ENCODE results near the gene RAP1GDS1. TPM values are rescaled to one million over a fixed set of nuclear protein-coding genes. Genes with fewer than 3 reads are reported as not detected.
"Not testable (repeated sequence)": the region's sequence is repeated elsewhere in the genome, so short reads cannot be mapped to it uniquely, and the experiment has no call there.

Gene RAP1GDS1
- total RNA-seq, 3 donors from 2014 or later (not counting 1 experiment from before 2014, with no cell fraction given), result 58.5 to 60.0 (median 59.7) TPM

DNA sequence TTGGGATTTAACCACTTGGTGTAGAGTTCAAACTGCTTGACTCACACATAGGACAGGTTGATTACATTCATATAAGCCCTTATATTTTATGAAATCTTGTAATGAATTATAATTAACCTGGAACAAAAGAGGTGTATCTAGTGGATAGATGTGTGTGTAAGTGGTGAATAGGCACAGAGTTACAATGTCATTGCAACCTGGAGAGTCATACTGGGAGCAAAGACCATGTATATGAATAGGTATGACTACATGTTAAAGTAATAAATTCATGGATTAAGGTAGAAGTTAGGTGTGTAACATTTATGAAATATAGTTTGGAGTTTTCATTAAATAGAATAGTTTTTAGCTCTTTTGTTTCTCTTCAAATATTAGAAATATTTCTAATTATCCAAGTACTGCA lies 26.1 kb downstream of the RAP1GDS1 start:
- no peak overlapping the region for H3K27ac Mint-ChIP-seq
- Histone ChIP-seq H3K4me3 (ENCODE audit: low read length) (no peak overlapping the region), H3K9me3 (ENCODE audit: control insufficient read depth, insufficient read depth, low read length) (no peaks in the 10 kb centered on the region), H3K36me3 (ENCODE audit: control insufficient read depth, insufficient read depth, low read length) (no peaks in the 10 kb centered on the region), H3K27me3 (ENCODE audit: control insufficient read depth, insufficient read depth, low read length) (no peaks in the 10 kb centered on the region), H3K4me1 (ENCODE audit: control insufficient read depth, insufficient read depth, low read length) (peaks cover 2% of the 10 kb centered on the region), H3K27ac (ENCODE audit: low read length) (no peak overlapping the region)
- DNase-seq (no peak), ATAC-seq (no peak)
- H3K4me3 Mint-ChIP-seq, result no peak overlapping the region
- intact Hi-C loops (cut with micrococcal nuclease), result no loop called here
- peaks cover 54 to 58% of the 10 kb centered on the region in 2 donors for H3K4me1 Mint-ChIP-seq
- H3K27me3 Mint-ChIP-seq (ENCODE audit: low read depth in 2 of 2), result no peaks in the 10 kb centered on the region
- H3K9me3 Mint-ChIP-seq, result no peaks in the 10 kb centered on the region
- no peaks in the 10 kb centered on the region for H3K36me3 Mint-ChIP-seq
- TF ChIP-seq, protein P1, sequence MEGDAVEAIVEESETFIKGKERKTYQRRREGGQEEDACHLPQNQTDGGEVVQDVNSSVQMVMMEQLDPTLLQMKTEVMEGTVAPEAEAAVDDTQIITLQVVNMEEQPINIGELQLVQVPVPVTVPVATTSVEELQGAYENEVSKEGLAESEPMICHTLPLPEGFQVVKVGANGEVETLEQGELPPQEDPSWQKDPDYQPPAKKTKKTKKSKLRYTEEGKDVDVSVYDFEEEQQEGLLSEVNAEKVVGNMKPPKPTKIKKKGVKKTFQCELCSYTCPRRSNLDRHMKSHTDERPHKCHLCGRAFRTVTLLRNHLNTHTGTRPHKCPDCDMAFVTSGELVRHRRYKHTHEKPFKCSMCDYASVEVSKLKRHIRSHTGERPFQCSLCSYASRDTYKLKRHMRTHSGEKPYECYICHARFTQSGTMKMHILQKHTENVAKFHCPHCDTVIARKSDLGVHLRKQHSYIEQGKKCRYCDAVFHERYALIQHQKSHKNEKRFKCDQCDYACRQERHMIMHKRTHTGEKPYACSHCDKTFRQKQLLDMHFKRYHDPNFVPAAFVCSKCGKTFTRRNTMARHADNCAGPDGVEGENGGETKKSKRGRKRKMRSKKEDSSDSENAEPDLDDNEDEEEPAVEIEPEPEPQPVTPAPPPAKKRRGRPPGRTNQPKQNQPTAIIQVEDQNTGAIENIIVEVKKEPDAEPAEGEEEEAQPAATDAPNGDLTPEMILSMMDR (IDR thresholded peaks at IDR 0.05), result no peak

GRCh38 chr4:98288671-98289070 lies 27.5 kb downstream of the RAP1GDS1 start:
- H3K27ac ChIP-seq (ENCODE audit: low read length); H3K36me3 ChIP-seq (ENCODE audit: control insufficient read depth, insufficient read depth, low read length); DNase-seq; H3K27me3 Mint-ChIP-seq (ENCODE audit: low read depth in 2 of 2); H3K4me3 ChIP-seq (ENCODE audit: low read length); H3K9me3 Mint-ChIP-seq; H3K9me3 ChIP-seq (ENCODE audit: control insufficient read depth, insufficient read depth, low read length); H3K4me1 ChIP-seq (ENCODE audit: control insufficient read depth, insufficient read depth, low read length); ATAC-seq; intact Hi-C loops (cut with micrococcal nuclease); H3K27me3 ChIP-seq (ENCODE audit: control insufficient read depth, insufficient read depth, low read length); H3K36me3 Mint-ChIP-seq: not testable (repeated sequence)
- 0% methylated on average over 3 of the region's 3 CpGs for WGBS (ENCODE audit: insufficient coverage)
- Mint-ChIP-seq H3K27ac (peak overlapping the region; percentile 17 to 82), H3K4me3 (peak overlapping the region; percentile 38), H3K4me1 (peaks cover 48 to 51% of the 10 kb centered on the region in 2 donors)

GRCh38 chr4:98289375-98289774 lies 28.2 kb downstream of the RAP1GDS1 start:
- TF ChIP-seq, protein P1 (IDR thresholded peaks at IDR 0.05), result no peak
- WGBS (ENCODE audit: insufficient coverage), result no CpG with 5 or more reads among the region's 1 CpG
- Mint-ChIP-seq H3K36me3 (no peaks in the 10 kb centered on the region), H3K9me3 (no peaks in the 10 kb centered on the region), H3K4me3 (peak overlapping the region; percentile 60), H3K27me3 (ENCODE audit: low read depth in 2 of 2) (no peaks in the 10 kb centered on the region), H3K4me1 (peaks cover 44 to 47% of the 10 kb centered on the region in 2 donors), H3K27ac (peak overlapping the region; percentile 17 to 82)
- ATAC-seq, result peak in 1 of 3 donors; percentile 38
- H3K4me3 ChIP-seq (ENCODE audit: low read length), result no peak overlapping the region
- DNase-seq, result peak in 1 of 2 donors; percentile 28
- no peaks in the 10 kb centered on the region for H3K27me3 ChIP-seq (ENCODE audit: control insufficient read depth, insufficient read depth, low read length)
- peaks cover 2% of the 10 kb centered on the region for H3K36me3 ChIP-seq (ENCODE audit: control insufficient read depth, insufficient read depth, low read length)
- intact Hi-C loops (cut with micrococcal nuclease), result no loop called here
- no peaks in the 10 kb centered on the region for H3K9me3 ChIP-seq (ENCODE audit: control insufficient read depth, insufficient read depth, low read length)
- no peak overlapping the region for H3K27ac ChIP-seq (ENCODE audit: low read length)
- H3K4me1 ChIP-seq (ENCODE audit: control insufficient read depth, insufficient read depth, low read length), result peaks cover 2% of the 10 kb centered on the region

- H3K27ac ChIP-seq (ENCODE audit: low read length), result no peak overlapping the region
- Mint-ChIP-seq H3K4me1 (peaks cover 39 to 43% of the 10 kb centered on the region in 2 donors), H3K9me3 (no peaks in the 10 kb centered on the region), H3K27ac (peak overlapping the region; percentile 17 to 82), H3K27me3 (ENCODE audit: low read depth in 2 of 2) (no peaks in the 10 kb centered on the region), H3K4me3 (no peak overlapping the region), H3K36me3 (no peaks in the 10 kb centered on the region)
- H3K4me3 ChIP-seq (ENCODE audit: low read length), result no peak overlapping the region
- H3K27me3 ChIP-seq (ENCODE audit: control insufficient read depth, insufficient read depth, low read length), result no peaks in the 10 kb centered on the region
- intact Hi-C loops (cut with micrococcal nuclease), result no loop called here
- ATAC-seq, result no peak
- WGBS (ENCODE audit: insufficient coverage), result 96% methylated on average over 2 of the region's 2 CpGs
- TF ChIP-seq, protein P1 (IDR thresholded peaks at IDR 0.05), result no peak
- no peaks in the 10 kb centered on the region for H3K9me3 ChIP-seq (ENCODE audit: control insufficient read depth, insufficient read depth, low read length)
- no peak for DNase-seq
- peaks cover 2% of the 10 kb centered on the region for H3K4me1 ChIP-seq (ENCODE audit: control insufficient read depth, insufficient read depth, low read length)
- peaks cover 11% of the 10 kb centered on the region for H3K36me3 ChIP-seq (ENCODE audit: control insufficient read depth, insufficient read depth, low read length)
Measured at GRCh38 chr4:98290511-98290910, 29.3 kb downstream of the RAP1GDS1 start.

Measured in natural killer cell (primary cell).